ENCODE results near the gene BZW1.
A peak's percentile ranks its signal among the peaks of the same experiment; 100 is the strongest.

BZW1 gene

DNA sequence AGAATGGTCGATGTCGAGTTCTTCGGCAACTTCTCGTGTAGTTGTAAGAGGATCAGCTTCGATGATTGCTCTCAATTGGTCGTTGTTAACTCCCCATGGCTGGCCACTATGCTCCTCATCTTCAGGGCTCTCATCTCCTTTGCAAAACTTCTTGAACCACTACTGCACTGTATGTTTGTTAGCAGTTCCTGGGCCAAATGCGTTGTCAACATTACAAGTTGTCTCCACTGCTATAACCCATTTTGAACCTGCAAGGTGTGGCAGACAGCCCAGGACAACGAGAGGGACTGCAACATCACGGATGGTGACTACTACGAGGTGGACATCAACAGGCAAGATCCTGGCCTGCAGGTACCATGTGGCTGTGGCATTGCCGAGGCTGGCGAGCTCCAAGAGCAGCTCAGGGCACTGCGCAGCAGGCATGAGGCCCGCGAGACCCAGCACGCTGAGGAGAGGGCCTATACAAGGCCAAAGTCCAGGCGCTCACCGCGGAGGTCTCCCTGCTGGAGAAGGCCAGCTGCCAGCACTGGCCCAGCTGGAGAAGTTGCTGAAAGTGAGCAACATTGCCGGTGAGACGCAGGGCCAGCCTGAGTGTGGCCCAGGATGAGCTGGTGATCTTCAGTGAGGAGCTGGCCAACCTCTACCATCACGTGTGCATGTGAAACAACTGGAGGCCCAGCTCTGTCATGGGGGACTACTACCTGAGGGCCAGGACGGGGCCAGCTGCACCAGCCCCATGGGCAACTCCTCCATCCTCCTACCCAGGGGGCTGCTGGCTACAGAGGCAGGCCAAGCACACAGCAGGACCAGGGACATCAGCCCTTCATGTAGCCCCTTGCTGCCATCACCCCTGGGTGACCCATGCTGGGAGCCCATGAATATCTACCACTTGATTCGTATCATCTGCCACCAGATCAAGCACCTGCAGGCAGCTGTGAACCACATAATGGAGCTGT, 32.6 kb downstream of the BZW1 start:
- DNase-seq = no peak

GRCh38 chr2:200845194-200845593, 33.5 kb downstream of the BZW1 start:
- no peak for DNase-seq

DNA sequence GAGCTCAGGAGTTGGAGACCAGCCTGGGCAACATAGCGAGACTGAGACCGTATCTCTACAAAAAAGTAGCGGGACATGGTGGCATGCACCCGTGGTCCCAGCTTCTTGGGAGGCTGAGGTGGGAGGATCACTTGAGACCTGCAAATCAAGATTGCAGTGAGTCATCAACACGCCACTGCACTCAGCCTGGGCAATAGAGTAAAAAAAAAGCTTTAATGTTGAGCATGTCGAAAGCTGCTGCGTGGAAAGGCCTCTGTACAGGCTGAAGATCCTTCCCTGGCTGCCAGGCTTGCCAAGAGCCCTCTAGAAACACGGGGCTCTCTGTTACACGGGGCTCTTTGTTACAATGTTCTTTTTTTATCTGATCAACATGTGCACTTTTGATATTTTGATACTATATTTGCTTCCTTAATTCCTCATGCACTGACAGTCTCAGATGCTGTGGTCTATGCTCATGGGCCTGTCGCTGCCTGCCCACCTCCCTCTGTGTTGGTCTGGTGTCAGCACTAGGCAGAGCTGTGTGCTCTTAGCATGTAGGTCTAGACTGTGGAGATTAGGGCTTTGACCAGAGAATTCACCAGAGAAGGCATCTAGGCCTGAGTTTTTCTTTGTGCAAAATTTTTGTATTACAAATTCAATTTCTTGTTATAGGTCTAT, 34.1 kb downstream of the BZW1 start:
- no peak for DNase-seq

DNA sequence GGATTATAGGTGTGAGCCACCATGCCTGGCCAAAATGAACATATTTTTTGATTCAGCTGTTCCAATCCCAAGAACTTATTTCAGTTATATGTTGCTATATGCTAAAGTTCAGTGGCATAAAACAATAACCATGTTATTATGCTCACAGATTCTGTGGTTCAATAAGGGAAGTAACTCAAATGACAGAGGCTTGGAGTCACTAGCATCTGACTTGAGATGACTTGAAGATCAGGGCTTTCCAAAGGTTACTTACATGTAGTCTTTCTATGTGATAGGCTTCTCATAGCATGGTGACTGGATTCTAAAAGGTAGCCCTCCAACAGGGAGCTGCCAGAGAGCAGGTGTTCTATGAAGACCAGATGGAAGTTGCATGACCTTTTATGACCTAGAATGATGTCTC, 35.6 kb downstream of the BZW1 start:
- no peak for DNase-seq

GRCh38 chr2:200847939-200848338, 36.2 kb downstream of the BZW1 start:
- DNase-seq = no peak

DNA sequence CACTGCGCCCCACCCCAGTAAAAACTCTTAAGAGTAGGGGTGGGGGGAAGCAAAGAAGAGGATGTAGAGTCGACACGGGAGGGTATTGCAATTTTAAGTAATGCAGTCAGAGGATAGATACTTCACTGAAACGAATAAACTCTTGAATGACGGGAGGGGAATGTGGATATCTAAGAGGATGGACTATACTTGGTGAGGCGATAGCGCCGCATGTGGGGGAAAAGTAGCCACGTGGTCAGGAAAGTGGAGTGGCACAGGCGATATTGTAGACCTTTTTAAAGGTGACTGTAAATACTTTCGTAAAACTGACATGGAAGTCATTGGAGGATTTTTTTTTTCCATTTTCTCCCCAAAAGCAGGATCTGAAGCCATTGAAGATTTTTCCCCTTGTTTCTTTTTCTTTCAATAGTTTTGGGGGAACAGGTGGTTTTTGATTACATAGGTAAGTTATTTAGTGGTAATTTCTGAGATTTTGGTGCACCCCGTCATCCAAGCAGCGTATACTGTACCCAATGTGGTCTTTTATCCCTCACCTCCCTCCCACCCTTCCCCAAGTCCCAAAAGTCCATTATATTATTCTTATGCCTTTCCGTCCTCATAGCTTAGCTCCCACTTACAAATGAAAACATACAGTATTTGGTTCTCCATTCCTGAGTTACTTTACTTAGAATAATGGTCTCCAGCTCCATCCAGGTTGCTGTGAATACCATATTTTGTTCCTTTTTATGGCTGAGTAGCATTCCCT, 39.0 kb downstream of the BZW1 start:
- DNase-seq = no peak

- no peak for DNase-seq
These were observed 39.9 kb downstream of the BZW1 start for GRCh38 chr2:200851398-200852248.

- no peak for DNase-seq
These were observed 40.9 kb downstream of the BZW1 start for GRCh38 chr2:200852605-200853004.

GRCh38 chr2:200856806-200857205, 45.1 kb downstream of the BZW1 start:
- no peak for DNase-seq

- no peak for DNase-seq
These were observed 48.5 kb downstream of the BZW1 start for GRCh38 chr2:200860092-200860795.

DNA sequence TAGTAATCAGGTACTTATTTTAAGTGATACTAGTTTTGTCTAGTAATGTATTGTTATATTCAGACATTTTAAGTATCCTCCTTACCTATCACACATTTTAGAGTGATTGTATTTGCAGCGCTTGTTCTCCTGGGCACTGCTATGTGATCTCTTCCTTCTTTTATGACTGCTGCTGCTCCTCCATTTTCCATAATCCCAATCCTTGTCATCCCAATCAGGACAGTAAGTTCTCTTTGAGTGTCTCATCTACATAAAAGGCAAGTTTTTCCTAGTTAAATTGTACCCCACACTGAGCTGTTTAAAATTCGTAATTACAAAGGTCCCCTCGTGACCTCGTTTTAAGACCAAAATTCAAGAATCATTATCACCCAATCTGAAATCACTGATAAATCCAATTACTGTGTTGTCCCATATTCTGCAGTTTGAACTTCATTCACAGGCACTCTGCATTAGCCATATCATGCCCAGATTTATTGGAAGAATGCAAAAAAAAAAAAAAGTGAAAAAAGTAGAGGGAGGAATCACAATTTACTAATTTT, 50.0 kb downstream of the BZW1 start:
- no peak for DNase-seq

GRCh38 chr2:200862532-200863000, 50.9 kb downstream of the BZW1 start:
- DNase-seq = peak; percentile 12

- no peak for DNase-seq
These were observed 52.1 kb downstream of the BZW1 start for GRCh38 chr2:200863782-200864175.

- DNase-seq = peak; percentile 90
These were observed 52.7 kb downstream of the BZW1 start, which contains the start of gene CLK1 for GRCh38 chr2:200864176-200865034. CLK1 (minus strand) TSS chr2:200864658; CDS start chr2:200861862, 2,796 bp downstream.

DNA sequence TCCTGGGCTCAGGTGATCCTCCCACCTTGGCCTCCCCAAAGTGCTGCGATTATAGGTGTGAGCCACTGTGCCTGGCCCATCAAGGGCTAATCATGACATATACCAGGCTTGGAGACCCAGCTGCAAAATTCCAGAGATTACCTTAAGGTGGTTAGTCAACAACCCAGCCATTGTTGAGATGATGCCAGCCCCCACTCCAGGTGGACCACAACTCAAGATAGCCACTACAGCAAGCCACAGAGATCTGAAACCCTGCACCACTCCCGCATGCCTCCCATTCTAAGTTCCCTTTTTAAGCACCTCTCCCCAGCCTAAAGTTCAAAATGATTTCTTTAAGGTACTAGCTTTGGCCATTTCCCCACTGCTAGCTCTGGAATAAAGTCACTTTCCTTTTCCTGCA, 57.3 kb downstream of the BZW1 start:
- no peak for DNase-seq

DNA sequence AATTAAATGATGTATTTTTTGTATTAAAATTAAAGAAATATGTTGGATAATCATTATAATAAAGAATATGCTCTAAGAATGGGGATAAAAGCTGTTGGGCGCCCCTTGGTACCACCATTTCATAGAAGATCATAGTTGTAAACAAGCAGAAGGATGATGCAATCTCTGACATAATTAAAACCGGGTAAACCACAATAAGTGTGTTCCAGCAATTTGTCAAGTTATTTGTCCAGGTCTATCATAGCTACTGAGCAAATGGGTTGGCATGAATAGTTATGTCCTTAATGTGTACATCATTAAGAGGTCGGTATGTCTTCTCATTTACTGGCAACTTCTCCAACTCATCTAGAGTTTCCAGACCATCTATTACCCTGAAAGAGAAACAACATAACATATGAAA, 59.4 kb downstream of the BZW1 start:
- DNase-seq = no peak

GRCh38 chr2:200873560-200873959, 61.9 kb downstream of the BZW1 start:
- no peak for DNase-seq

Data from NCI-H1694 (cell line).